Astrocyte (in vitro differentiated cells and primary cell): ENCODE results near the gene ARHGAP4.

Source experiments
- EZH2 ChIP-seq: IDR thresholded peaks from 2 replicates; pipeline ENCODE4 v1.6.1; 2012; ENCODE audit warnings: mild to moderate bottlenecking, low read length, inconsistent platforms; ENCODE audit not compliant: insufficient read depth
- TF ChIP-seq, protein P1 (sequence below): IDR thresholded peaks from 2 replicates; pipeline ENCODE4 v1.5.1; 2011; ENCODE audit warnings: low read depth, mild to moderate bottlenecking, inconsistent platforms, low read length, moderate library complexity; ENCODE audit not compliant: insufficient read depth

DNA sequence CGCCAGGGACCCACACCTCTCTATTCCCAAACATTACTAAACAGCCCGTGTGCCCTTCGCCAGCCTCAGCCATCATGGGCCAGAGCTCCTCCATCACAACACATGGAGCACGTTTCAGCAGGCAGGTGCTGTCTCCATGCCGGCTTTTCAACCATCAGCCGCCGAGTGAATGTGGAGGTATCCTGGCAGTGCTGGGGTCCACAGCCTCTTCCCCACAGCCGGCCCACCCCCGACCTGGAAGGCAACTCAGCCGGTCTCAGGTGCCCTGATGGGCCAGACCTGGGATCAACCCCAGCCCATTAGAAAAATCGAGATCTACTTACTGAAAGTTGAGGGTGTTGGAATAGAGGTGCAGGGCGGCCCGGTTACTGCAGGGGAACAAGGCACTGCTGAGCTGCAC lies 5.7 kb upstream of the ARHGAP4 start:
- TF ChIP-seq, protein P1, sequence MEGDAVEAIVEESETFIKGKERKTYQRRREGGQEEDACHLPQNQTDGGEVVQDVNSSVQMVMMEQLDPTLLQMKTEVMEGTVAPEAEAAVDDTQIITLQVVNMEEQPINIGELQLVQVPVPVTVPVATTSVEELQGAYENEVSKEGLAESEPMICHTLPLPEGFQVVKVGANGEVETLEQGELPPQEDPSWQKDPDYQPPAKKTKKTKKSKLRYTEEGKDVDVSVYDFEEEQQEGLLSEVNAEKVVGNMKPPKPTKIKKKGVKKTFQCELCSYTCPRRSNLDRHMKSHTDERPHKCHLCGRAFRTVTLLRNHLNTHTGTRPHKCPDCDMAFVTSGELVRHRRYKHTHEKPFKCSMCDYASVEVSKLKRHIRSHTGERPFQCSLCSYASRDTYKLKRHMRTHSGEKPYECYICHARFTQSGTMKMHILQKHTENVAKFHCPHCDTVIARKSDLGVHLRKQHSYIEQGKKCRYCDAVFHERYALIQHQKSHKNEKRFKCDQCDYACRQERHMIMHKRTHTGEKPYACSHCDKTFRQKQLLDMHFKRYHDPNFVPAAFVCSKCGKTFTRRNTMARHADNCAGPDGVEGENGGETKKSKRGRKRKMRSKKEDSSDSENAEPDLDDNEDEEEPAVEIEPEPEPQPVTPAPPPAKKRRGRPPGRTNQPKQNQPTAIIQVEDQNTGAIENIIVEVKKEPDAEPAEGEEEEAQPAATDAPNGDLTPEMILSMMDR, result no peak
- TF ChIP-seq EZH2, result no peak
